Measurements from ENCODE around the gene PTPRR.

Gene PTPRR

GRCh38 chr12:70754330-70754741 lies 166.2 kb downstream of the PTPRR start:
- TF ChIP-seq EGR1 (IDR thresholded peaks at IDR 0.05), result no peak
- TF ChIP-seq TCF12 (IDR thresholded peaks at IDR 0.05; ENCODE audit: low read depth), result no peak
- no peak for TF ChIP-seq RAD21 (IDR thresholded peaks at IDR 0.05; ENCODE audit: low read depth)
- no peak for TF ChIP-seq USF1 (IDR thresholded peaks at IDR 0.05)
- TF ChIP-seq CEBPB (IDR thresholded peaks at IDR 0.05), result no peak
- TF ChIP-seq FOXM1 (IDR thresholded peaks at IDR 0.05; ENCODE audit: borderline replicate concordance, low read depth), result no peak
- TF ChIP-seq TAF1 (IDR thresholded peaks at IDR 0.05; ENCODE audit: low read depth), result no peak
- no peak for TF ChIP-seq MAX (IDR thresholded peaks at IDR 0.05)
- no peak for TF ChIP-seq REST (IDR thresholded peaks at IDR 0.05; ENCODE audit: low read depth)
- TF ChIP-seq NFIC (IDR thresholded peaks at IDR 0.05), result no peak
- no peak for TF ChIP-seq YY1 (IDR thresholded peaks at IDR 0.05; ENCODE audit: low read depth)
- TF ChIP-seq TEAD4 (IDR thresholded peaks at IDR 0.05), result no peak
- no peak for TF ChIP-seq CREB1 (IDR thresholded peaks at IDR 0.05; ENCODE audit: low read depth)

- no peak for TF ChIP-seq TEAD4 (IDR thresholded peaks at IDR 0.05)
- TF ChIP-seq EGR1 (IDR thresholded peaks at IDR 0.05), result no peak
- TF ChIP-seq FOXM1 (IDR thresholded peaks at IDR 0.05; ENCODE audit: borderline replicate concordance, low read depth), result no peak
- no peak for TF ChIP-seq ZBTB7A (IDR thresholded peaks at IDR 0.05; ENCODE audit: low read depth)
- no peak for TF ChIP-seq MAX (IDR thresholded peaks at IDR 0.05)
- TF ChIP-seq CREB1 (IDR thresholded peaks at IDR 0.05; ENCODE audit: low read depth), result no peak
- TF ChIP-seq RAD21 (IDR thresholded peaks at IDR 0.05; ENCODE audit: low read depth), result no peak
- TF ChIP-seq USF1 (IDR thresholded peaks at IDR 0.05), result no peak
- no peak for TF ChIP-seq EP300 (IDR thresholded peaks at IDR 0.05; ENCODE audit: borderline replicate concordance)
- TF ChIP-seq TAF1 (IDR thresholded peaks at IDR 0.05; ENCODE audit: low read depth), result no peak
- TF ChIP-seq NFIC (IDR thresholded peaks at IDR 0.05), result no peak
- TF ChIP-seq CEBPB (IDR thresholded peaks at IDR 0.05), result no peak
- no peak for TF ChIP-seq TCF12 (IDR thresholded peaks at IDR 0.05; ENCODE audit: low read depth)
- TF ChIP-seq REST (IDR thresholded peaks at IDR 0.05; ENCODE audit: low read depth), result no peak
- no peak for TF ChIP-seq YY1 (IDR thresholded peaks at IDR 0.05; ENCODE audit: low read depth)
Observed at GRCh38 chr12:70752327-70752726, 168.2 kb downstream of the PTPRR start.

- TF ChIP-seq EP300 (IDR thresholded peaks at IDR 0.05; ENCODE audit: borderline replicate concordance) (no peak), USF1 (IDR thresholded peaks at IDR 0.05) (no peak), REST (IDR thresholded peaks at IDR 0.05; ENCODE audit: low read depth) (no peak), RAD21 (IDR thresholded peaks at IDR 0.05; ENCODE audit: low read depth) (no peak), TAF1 (IDR thresholded peaks at IDR 0.05; ENCODE audit: low read depth) (no peak), YY1 (IDR thresholded peaks at IDR 0.05; ENCODE audit: low read depth) (no peak), ZBTB7A (IDR thresholded peaks at IDR 0.05; ENCODE audit: low read depth) (no peak), NFIC (IDR thresholded peaks at IDR 0.05) (no peak), TCF12 (IDR thresholded peaks at IDR 0.05; ENCODE audit: low read depth) (no peak), MAX (IDR thresholded peaks at IDR 0.05) (no peak), CEBPB (IDR thresholded peaks at IDR 0.05) (no peak), CREB1 (IDR thresholded peaks at IDR 0.05; ENCODE audit: low read depth) (no peak)
Observed at GRCh38 chr12:70749931-70750330, 170.6 kb downstream of the PTPRR start.

- TF ChIP-seq ZBTB7A (IDR thresholded peaks at IDR 0.05; ENCODE audit: low read depth) (no peak), REST (IDR thresholded peaks at IDR 0.05; ENCODE audit: low read depth) (no peak), USF1 (IDR thresholded peaks at IDR 0.05) (no peak), EGR1 (IDR thresholded peaks at IDR 0.05) (no peak), RAD21 (IDR thresholded peaks at IDR 0.05; ENCODE audit: low read depth) (no peak), FOXM1 (IDR thresholded peaks at IDR 0.05; ENCODE audit: borderline replicate concordance, low read depth) (no peak), TAF1 (IDR thresholded peaks at IDR 0.05; ENCODE audit: low read depth) (no peak), YY1 (IDR thresholded peaks at IDR 0.05; ENCODE audit: low read depth) (no peak), MAX (IDR thresholded peaks at IDR 0.05) (no peak), TEAD4 (IDR thresholded peaks at IDR 0.05) (no peak), CREB1 (IDR thresholded peaks at IDR 0.05; ENCODE audit: low read depth) (no peak)
Observed at GRCh38 chr12:70748809-70749208, 171.7 kb downstream of the PTPRR start.

Data from Ishikawa (cell line).